ENCODE data around the gene PDK2. TPM values are rescaled to one million over a fixed set of nuclear protein-coding genes. Genes with fewer than 3 reads are reported as not detected.

Gene PDK2
- total and polyA plus RNA-seq, 9 of the 15 experiments (the other 6 are each of a cell fraction or from before 2014, with no cell fraction given), result 0.03 to 2.5 (median 1.4) TPM

- H3K4me2 ChIP-seq (ENCODE audit: insufficient read depth, low read length), result no peak overlapping the region
- FAIRE-seq (no peak), DNase-seq (ENCODE audit: extremely low read depth in 1 of 4, low spot score in 3 of 4) (no peak), ATAC-seq (no peak)
- H3K27ac ChIP-seq (ENCODE audit: extremely low read depth, low read depth, low read length), result no peak overlapping the region
- TF ChIP-seq XRCC4 (IDR thresholded peaks at IDR 0.05; ENCODE audit: extremely low read depth, insufficient read depth, insufficient read length) (no peak), PHB (CRISPR knock-in tag; IDR thresholded peaks at IDR 0.05) (no peak), ZNF165 (CRISPR knock-in tag; IDR thresholded peaks at IDR 0.05; ENCODE audit: borderline replicate concordance) (no peak), TARDBP (IDR thresholded peaks at IDR 0.05) (no peak), GATA2 (CRISPR knock-in tag; IDR thresholded peaks at IDR 0.05) (no peak), NELFE (IDR thresholded peaks at IDR 0.05; ENCODE audit: insufficient read depth, insufficient read length) (no peak), SMARCE1 (IDR thresholded peaks at IDR 0.05) (no peak), SRF (CRISPR knock-in tag; IDR thresholded peaks at IDR 0.05) (no peak), GABPB1 (CRISPR knock-in tag; IDR thresholded peaks at IDR 0.05) (no peak), PCBP2 (IDR thresholded peaks at IDR 0.05; ENCODE audit: low read depth, low read length, poor library complexity, severe bottlenecking) (no peak), NUFIP1 (IDR thresholded peaks at IDR 0.05; ENCODE audit: partially characterized antibody) (no peak), MBD2 (IDR thresholded peaks at IDR 0.05; ENCODE audit: borderline replicate concordance, low read depth) (no peak), RBM15 (IDR thresholded peaks at IDR 0.05; ENCODE audit: insufficient read depth, low read length) (no peak), HNRNPH1 (optimal IDR thresholded peaks at IDR 0.05; ENCODE audit: low read depth, low read length) (no peak), ZSCAN29 (IDR thresholded peaks at IDR 0.05) (no peak), TEAD2 (tag; IDR thresholded peaks at IDR 0.05) (no peak)
- TF ChIP-seq, protein P1, sequence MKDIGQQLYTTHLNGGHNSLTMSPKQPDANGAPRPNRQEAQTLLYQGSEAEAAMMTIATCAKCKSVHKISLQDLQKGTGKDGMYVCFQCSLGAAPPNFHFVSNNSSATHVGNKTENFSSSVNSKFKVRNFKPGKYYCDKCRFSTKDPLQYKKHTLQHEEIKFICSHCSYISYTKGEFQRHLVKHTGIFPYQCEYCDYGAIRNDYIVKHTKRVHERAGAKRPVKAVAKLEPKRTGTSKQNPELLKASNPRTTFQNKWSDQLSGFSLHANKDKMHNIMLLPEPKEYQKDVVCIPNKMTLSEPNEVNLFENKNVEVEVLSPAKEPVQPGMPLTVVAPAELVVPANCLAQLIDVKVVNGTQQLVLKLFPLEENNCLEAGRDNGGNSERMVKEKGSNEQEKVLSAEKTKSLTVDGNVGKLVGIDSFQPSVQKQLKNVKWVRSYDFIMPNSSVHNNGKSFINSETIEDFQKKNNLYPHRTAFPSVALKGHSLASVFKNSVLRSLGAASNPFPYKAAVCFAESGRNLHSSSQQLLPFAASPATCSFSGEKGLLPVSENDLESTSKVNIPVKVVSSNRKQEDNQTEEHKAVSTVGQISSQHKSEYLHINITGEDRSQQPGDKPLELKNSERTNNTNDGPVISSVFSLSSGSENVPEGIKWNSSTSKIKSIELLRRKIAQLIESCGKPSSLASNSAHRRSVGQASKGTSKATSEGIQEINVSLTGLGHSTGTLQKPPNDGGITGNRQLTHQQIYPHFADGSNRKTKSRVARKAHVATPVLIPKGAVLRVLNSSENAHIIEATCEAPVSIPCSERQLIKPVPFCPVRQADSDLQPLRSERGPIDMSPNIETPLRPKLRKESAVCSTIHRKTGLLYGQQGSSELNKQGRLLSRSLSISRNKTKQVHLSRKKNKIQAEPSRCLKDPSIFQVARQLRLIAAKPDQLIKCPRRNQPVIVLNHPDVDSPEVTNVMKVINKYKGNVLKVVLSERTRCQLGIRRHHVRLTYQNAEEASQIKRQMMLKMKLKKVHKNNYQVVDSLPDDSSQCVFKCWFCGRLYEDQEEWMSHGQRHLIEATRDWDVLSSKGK (CRISPR knock-in tag; IDR thresholded peaks at IDR 0.05), result no peak
- ChIA-PET CTCF (ENCODE audit: low intra/inter-chr PET ratio) (no interaction called here), POLR2A (interaction anchor here (1.4 kb wide), 1 partner anchor 50 kb away, joined by 4 read pairs; no protein-coding TSS in a partner anchor)
- H2AFZ ChIP-seq (ENCODE audit: low read depth, low read length), result no peak overlapping the region
- H3K9me1 ChIP-seq (ENCODE audit: control insufficient read depth, insufficient read depth, low read length), result no peaks in the 10 kb centered on the region
- H3K4me1 ChIP-seq (replicated peaks in 1 of 2; ENCODE audit: control insufficient read depth in 2 of 2, insufficient read depth in 2 of 2, low read length in 2 of 2), result peaks cover 0 to 18% of the 10 kb centered on the region in 2 experiments; a peak in 2 of 5 replicates
- no peaks in the 10 kb centered on the region for H3K9me3 ChIP-seq (replicated peaks; ENCODE audit: control insufficient read depth, insufficient read depth, low read depth, low read length)
- H4K20me1 ChIP-seq (replicated peaks; ENCODE audit: control insufficient read depth, insufficient read depth, low read length), result peaks cover 3% of the 10 kb centered on the region; the same call in 1 of the 2 replicates
- no TSS peak for BruUV-seq (replicated peaks)
- H3K79me2 ChIP-seq (ENCODE audit: control insufficient read depth, insufficient read depth, low read length), result no peaks in the 10 kb centered on the region
- H3K27me3 ChIP-seq (ENCODE audit: control insufficient read depth in 2 of 2, insufficient read depth in 2 of 2, low read length in 2 of 2), result peaks cover 19 to 61% of the 10 kb centered on the region in 2 experiments
- in situ Hi-C loops (cut with MboI) (no loop called here), intact Hi-C loops (cut with micrococcal nuclease) (no loop called here)
- no peak overlapping the region for H3K4me3 ChIP-seq
- 0% methylated on average over 4 of the region's 5 CpGs for WGBS (ENCODE audit: insufficient coverage, low coverage, missing lambda C conversion rate)
- H3K36me3 ChIP-seq (ENCODE audit: control insufficient read depth, insufficient read depth, low read length), result no peaks in the 10 kb centered on the region
- H3K9ac ChIP-seq (ENCODE audit: insufficient read depth in 1 of 2, low read depth in 2 of 2, low read length in 2 of 2), result no peak overlapping the region
Measured at GRCh38 chr17:50059759-50060273, 35.3 kb upstream of the PDK2 start.

All from K562 (cell line).